ENCODE results near the gene SCML1. TPM values are rescaled to one million over a fixed set of nuclear protein-coding genes. Genes with fewer than 3 reads are reported as not detected.
"Not testable (repeated sequence)": the region's sequence is repeated elsewhere in the genome, so short reads cannot be mapped to it uniquely, and the experiment has no call there.

SCML1 gene
- total RNA-seq, 4 donors from 2014 or later = 3.4 to 12.4 (median 7.8) TPM

DNA sequence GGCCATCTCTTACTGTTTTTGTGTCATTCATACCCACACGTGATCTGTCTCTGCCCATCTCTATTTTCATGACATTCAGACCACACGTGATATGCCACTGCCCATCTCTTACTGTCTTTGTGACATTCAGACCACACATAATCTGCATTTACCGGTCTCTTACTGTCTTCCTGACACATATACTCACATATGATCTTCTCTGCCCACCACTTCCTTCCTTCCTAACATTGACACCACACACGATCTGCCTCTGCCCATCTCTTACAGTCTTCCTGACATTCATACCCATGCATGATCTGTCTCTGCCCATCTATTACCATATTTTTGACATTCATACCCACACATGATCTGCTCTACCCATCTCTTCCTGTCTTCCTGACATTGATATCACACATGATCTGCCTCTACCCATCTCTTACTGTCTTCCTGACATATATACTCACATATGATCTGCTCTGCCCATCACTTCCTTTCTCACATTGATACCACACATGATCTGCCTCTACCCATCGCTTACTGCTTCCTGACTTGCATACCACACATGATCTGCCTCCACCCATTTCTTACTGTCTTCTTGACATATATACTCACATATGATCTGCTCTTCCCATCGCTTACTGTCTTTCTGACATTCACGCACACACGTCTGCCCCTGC, 36.1 kb downstream of the SCML1 start:
- no peaks in the 10 kb centered on the region for H3K27me3 ChIP-seq
- no peak for ATAC-seq
- no peaks in the 10 kb centered on the region for H3K4me1 ChIP-seq
- 73 to 74% methylated on average over 8 of the region's 8 CpGs for WGBS, 2 donors (ENCODE audit: low coverage in 1 of 2)
- H3K36me3 ChIP-seq = no peaks in the 10 kb centered on the region
- no peak overlapping the region for H3K27ac ChIP-seq
- H3K4me3 ChIP-seq = no peak overlapping the region
- TF ChIP-seq EP300 (IDR thresholded peaks at IDR 0.05) (no peak), POLR2AphosphoS5 (IDR thresholded peaks at IDR 0.05) (no peak), POLR2A (IDR thresholded peaks at IDR 0.05) (no peak)
- TF ChIP-seq, protein P1, sequence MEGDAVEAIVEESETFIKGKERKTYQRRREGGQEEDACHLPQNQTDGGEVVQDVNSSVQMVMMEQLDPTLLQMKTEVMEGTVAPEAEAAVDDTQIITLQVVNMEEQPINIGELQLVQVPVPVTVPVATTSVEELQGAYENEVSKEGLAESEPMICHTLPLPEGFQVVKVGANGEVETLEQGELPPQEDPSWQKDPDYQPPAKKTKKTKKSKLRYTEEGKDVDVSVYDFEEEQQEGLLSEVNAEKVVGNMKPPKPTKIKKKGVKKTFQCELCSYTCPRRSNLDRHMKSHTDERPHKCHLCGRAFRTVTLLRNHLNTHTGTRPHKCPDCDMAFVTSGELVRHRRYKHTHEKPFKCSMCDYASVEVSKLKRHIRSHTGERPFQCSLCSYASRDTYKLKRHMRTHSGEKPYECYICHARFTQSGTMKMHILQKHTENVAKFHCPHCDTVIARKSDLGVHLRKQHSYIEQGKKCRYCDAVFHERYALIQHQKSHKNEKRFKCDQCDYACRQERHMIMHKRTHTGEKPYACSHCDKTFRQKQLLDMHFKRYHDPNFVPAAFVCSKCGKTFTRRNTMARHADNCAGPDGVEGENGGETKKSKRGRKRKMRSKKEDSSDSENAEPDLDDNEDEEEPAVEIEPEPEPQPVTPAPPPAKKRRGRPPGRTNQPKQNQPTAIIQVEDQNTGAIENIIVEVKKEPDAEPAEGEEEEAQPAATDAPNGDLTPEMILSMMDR (IDR thresholded peaks at IDR 0.05) = no peak
- no peaks in the 10 kb centered on the region for H3K9me3 ChIP-seq

DNA sequence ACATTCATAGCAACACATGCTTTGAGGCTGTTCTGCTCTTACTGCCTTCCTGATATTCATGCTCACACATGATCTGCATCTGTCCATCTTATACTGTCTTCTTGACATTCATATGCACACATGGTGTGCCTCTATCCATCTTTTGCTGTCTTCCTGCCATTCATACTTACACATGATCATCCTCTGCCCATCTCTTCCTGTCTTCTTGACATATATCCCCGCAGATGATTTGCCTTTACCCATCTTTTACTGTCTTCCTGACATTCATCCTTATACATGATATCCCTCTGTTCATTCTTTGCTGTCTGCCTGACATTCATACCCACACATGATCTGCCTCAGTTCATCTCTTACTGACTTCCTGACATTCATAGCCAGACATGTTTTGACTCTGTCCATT, 36.8 kb downstream of the SCML1 start:
- H3K4me1 ChIP-seq = no peaks in the 10 kb centered on the region
- H3K4me3 ChIP-seq = no peak overlapping the region
- no peaks in the 10 kb centered on the region for H3K9me3 ChIP-seq
- H3K27ac ChIP-seq = no peak overlapping the region
- TF ChIP-seq, protein P1 (IDR thresholded peaks at IDR 0.05) = no peak
- no peak for TF ChIP-seq EP300 (IDR thresholded peaks at IDR 0.05)
- no peak for TF ChIP-seq POLR2AphosphoS5 (IDR thresholded peaks at IDR 0.05)
- TF ChIP-seq POLR2A (IDR thresholded peaks at IDR 0.05) = no peak
- H3K36me3 ChIP-seq = no peaks in the 10 kb centered on the region
- no peaks in the 10 kb centered on the region for H3K27me3 ChIP-seq
- no peak for ATAC-seq
- WGBS, 2 donors (ENCODE audit: low coverage in 1 of 2) = 73 to 89% methylated on average over 1 of the region's 1 CpG

DNA sequence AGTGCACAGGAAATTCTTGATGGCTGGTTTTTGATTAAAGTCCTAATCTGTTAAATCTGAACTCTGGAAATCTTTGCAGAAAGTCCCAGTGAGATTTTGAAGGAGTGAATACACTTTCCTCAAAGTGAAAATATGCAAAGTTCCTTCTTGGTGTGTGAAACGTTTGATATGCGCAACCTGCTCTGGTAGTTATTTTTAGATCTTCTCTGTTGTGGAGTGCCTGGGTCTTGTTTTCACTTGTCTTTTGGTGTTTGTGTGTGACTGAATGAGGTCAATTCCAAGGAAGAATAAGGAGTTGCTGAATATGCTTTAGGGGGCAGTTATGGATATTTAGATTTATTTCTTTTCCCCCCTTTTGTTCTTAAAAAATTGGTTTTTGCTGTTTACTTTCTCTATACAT, 41.7 kb downstream of the SCML1 start:
- H3K4me1 ChIP-seq = no peaks in the 10 kb centered on the region
- no peaks in the 10 kb centered on the region for H3K9me3 ChIP-seq
- H3K27ac ChIP-seq = no peak overlapping the region
- TF ChIP-seq POLR2A (IDR thresholded peaks at IDR 0.05) = no peak
- no peak for TF ChIP-seq POLR2AphosphoS5 (IDR thresholded peaks at IDR 0.05)
- TF ChIP-seq EP300 (IDR thresholded peaks at IDR 0.05) = no peak
- TF ChIP-seq, protein P1 (IDR thresholded peaks at IDR 0.05) = no peak
- 50 to 55% methylated on average over 2 of the region's 2 CpGs for WGBS, 2 donors (ENCODE audit: low coverage in 1 of 2)
- H3K27me3 ChIP-seq = no peaks in the 10 kb centered on the region
- no peak overlapping the region for H3K4me3 ChIP-seq
- ATAC-seq = no peak
- H3K36me3 ChIP-seq = no peaks in the 10 kb centered on the region

DNA sequence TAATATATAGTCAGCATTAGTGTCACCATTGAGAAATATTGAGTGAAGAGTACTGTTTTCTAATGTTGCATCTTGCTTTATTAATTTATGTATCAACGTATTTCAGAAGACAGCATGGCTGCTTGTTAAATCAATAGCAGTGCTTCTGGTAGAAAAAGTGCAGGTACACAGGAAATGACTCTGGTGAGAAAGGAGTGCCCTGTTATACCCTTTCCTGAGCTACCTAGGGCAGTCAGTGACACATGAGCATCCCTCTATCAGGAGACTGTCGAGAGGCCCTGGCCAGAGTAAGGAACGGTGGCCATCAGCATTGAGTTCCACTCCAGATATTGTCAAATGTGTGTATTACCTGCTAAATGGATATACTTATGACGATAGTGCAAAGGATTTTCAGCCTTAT, 42.1 kb downstream of the SCML1 start:
- Histone ChIP-seq H3K36me3 (no peaks in the 10 kb centered on the region), H3K27ac (no peak overlapping the region), H3K4me3 (no peak overlapping the region), H3K4me1 (no peaks in the 10 kb centered on the region), H3K27me3 (no peaks in the 10 kb centered on the region), H3K9me3 (no peaks in the 10 kb centered on the region)
- no peak for TF ChIP-seq POLR2A (IDR thresholded peaks at IDR 0.05)
- TF ChIP-seq POLR2AphosphoS5 (IDR thresholded peaks at IDR 0.05) = no peak
- no peak for TF ChIP-seq EP300 (IDR thresholded peaks at IDR 0.05)
- TF ChIP-seq, protein P1 (IDR thresholded peaks at IDR 0.05) = no peak
- ATAC-seq = no peak
- WGBS, 2 donors (ENCODE audit: low coverage in 1 of 2) = 80 to 83% methylated on average over 1 to 2 of the region's 4 CpGs

GRCh38 chrX:17786554-17787347, 49.5 kb downstream of the SCML1 start:
- 80% methylated on average over 2 of the region's 31 CpGs; no CpG with 5 or more reads in 1 of the 2 donors for WGBS, 2 donors (ENCODE audit: low coverage in 1 of 2)
- H3K4me3 ChIP-seq = not testable (repeated sequence)

More at GRCh38 chrX:17786554-17787347, 49.5 kb downstream of the SCML1 start:
- H3K27ac ChIP-seq, H3K4me1 ChIP-seq, H3K36me3 ChIP-seq, H3K27me3 ChIP-seq, ATAC-seq, H3K9me3 ChIP-seq: not testable (repeated sequence)
